ENCODE measurements around the gene CST6. TPM values are rescaled to one million over a fixed set of nuclear protein-coding genes. Genes with fewer than 3 reads are reported as not detected.
"Not testable (repeated sequence)": the region's sequence is repeated elsewhere in the genome, so short reads cannot be mapped to it uniquely, and the experiment has no call there.

The CST6 gene
- total RNA-seq, 1 experiment from 2014 or later: not detected

DNA sequence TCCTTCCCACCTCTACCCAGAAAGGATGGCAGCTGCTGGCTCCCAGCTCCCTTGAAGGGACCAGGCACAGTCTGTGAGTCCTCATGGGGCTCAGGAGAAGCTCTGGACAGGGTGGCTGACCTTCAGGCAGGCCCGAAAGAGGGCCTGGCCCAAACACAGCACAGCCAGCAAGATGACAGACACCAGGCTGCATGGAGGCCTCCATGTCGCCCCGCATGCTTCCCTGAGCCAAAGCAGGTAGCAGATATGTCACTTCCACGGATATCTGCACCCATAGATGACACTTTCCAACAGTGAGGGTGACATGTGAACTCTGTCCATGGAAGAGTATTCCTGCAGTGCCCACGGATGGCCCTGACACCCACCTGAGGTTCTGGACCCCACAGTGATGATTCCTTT lies 28.2 kb upstream of the CST6 start:
- DNase-seq (ENCODE audit: low spot score): no peak

DNA sequence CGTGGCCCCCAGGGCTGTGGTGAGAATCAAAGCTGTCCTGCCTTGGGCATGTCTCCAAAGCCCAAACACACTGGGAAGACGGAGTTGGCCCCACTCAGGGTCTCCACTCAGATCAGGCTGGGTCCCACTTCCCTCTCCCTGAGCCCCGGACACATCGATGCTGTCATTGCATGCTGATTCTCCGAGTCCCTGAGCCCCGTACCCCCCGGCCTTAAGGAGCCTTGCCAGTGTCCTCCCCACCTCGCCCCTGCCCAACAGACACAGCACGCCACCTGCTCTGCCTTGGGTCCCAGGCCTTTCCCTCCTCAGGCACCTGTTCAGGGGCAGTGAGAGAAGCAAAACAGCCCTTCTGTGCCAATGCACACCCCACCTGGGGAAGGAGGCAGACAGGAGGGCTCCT lies 24.5 kb upstream of the CST6 start:
- DNase-seq (ENCODE audit: low spot score): no peak

DNA sequence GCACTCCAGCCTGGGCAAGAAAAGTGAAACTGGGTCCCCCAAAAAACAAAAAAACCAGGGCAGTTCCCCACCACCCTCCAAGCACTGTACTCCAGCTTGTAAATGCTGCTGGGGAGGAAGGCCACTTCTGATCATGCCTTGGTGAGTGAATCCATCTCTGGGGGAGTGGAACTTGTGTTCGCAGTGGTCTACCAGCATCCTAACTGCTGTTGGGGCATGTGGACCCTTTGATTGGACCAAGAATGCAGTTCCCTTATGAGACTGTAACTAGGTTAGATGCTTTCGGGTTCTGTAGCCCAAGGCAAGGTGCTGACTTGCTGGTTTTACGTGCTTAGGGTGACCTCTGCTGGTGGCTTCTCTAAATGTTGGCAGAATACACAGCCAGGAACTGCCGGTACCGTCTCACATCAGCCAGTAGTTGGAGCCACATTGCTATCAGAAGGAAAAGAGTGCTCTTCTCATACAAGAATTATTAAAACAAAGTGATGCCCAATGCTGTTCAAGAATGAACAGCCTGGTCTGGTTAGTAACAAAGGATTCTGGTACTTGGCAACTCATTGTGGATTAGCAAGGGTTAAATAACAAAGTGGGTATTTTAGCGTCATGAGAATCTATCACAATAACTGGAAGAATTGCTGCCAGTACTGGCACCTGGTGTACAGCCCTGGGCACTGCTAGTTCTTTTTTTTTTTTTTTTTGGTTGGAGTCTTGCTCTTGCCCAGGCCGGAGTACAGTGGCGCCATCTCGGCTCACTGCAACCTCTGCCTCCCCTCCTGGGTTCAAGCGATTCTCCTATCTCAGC lies 22.8 kb upstream of the CST6 start:
- DNase-seq (ENCODE audit: low spot score): peak; percentile 92

DNA sequence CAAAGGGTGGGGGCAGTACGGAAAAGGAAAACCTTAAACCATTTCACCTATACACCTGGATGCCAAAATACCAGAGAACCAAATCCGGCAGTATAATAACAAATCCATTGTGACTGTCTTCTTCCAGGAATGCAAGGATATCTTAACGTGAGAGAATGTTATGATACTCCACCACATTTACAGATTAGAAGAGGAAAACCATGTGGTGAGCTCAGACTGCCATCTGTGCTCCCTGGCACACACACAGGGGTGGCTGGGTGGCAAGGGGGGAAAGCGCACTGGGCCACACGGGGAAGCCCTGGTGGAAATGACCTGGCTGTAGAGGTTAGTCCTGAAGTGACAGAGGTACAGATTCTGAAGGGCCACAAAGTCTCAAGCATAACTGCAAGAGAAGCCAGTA lies 19.8 kb upstream of the CST6 start:
- no peak for DNase-seq (ENCODE audit: low spot score)

DNA sequence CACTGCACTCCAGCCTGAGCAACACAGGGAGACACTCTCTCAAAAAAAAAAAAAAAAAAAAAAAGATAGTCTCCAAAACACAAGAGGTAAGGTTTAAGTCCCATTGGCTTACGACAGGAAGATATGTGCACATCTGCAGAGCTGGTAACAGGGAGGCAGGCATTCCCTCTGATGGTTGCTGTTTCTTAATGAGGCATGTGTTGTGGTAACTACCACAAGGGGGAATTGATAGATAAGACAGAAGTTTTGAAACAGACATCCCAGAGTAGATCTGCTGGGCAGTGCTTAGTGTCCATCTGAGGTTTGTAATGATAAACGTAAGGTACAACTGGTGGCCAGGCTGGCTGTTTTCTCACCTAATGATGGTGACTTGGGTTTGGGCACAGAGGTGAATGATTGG lies 14.5 kb upstream of the CST6 start:
- no peak for DNase-seq (ENCODE audit: low spot score)

DNA sequence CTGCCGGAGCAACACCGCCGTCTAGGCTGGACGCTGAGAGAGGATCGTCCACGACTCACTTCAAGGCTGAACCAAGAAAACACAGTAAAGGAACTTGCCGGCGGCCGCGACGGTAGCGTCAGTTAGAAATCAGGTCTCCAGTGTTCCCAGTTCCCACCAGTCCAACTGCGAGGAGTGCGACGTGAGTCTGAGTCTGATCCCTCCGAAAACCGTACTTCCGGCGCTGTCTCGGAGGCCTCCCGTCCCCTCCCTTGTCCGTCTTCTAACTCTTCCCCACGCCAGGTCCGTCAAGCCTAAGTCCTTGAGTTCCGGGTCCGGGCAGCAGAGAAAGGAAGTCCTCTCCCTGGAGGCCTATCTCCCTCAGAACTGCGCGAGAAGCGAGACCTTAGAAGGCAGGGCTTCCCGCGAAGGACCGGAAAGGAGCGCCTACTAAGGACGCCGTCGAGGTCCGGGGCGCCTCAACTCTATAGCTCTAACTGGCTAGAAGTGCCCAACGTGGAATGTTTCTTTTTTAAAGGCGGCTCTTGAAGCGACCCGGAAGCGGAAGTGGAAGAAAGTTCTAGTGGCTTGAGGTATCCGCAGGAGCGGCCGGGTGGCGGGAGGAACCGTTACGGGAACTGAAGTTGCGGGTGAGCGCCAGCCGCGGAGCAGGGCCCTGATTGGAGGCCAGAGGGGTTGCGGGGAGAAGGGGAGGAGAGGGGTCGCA lies 9.7 kb upstream of the CST6 start, which contains the start of the genes BANF1 and EIF1AD:
TSS of gene BANF1 (plus strand) at position 562 of the 706 bp plus-strand sequence. CDS start 748 bp downstream, outside the sequence.
TSS of gene EIF1AD (minus strand) at position 216 of the 706 bp plus-strand sequence. CDS start 1,768 bp downstream, outside the sequence.
- DNase-seq (ENCODE audit: low spot score): peak; percentile 96

DNA sequence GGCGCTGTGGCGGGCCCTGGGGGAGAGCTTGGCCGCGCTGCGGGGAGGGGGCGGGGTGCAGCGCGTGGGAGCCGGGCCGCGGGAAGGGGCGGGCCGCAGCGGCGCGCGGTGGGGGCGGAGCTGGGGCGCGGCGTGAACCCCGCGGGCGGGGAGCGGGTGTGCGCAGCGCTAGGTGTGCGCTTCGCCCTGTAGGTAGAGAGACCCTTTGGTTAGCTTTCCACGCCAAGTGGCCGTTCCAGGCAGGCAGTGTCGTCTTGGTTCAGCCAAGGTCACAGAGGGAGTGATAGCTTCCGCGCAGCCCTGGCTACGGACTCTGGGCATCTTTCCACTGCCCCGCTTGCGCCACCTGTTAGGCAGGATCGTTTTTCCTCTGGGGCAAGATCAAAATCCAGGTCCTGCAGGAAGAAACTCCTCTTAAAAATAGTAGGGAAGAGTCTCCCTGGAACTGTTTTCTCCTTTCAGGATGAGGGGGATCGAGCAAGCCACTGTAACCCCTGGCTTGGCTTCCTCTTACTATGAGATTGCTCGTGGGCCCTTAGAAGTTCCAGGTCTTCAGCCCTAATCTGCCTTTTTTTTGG lies 9.1 kb upstream of the CST6 start:
- peak; percentile 49 for DNase-seq (ENCODE audit: low spot score)

DNA sequence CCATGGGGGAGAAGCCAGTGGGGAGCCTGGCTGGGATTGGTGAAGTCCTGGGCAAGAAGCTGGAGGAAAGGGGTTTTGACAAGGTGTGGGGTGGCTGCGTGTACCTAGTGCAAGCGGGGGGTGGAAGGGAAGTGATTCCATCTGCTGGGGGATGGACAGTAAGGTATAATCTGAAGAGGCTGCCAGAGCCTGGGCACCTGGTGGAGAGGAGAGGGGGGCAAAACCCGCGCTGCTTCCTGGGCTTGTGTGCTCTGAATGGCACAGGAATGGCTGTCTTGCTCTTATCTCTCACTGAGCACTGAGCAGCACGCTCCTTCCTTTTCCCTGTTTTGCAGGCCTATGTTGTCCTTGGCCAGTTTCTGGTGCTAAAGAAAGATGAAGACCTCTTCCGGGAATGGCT lies 8.5 kb upstream of the CST6 start:
- DNase-seq (ENCODE audit: low spot score): no peak

DNA sequence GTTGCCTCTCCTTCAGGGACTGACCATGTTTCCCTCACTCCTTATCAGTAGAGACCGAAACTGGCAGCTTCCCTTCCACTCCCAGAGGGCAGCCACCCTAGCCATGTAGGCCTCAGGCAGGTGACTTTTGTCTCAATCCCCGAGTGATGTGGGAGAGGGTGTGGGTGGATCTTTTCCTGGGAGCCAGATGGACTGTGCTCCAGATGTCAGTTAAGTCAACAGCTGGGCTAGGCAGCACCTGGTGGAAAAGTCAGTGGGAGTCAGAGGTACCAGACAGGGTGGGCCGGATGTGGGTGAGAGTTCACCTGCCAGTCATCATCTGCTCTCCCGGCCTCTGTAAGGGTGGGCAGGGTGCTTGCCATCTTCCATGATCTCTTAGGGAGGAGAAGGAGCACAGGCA lies 7.6 kb upstream of the CST6 start:
- DNase-seq (ENCODE audit: low spot score): no peak

DNA sequence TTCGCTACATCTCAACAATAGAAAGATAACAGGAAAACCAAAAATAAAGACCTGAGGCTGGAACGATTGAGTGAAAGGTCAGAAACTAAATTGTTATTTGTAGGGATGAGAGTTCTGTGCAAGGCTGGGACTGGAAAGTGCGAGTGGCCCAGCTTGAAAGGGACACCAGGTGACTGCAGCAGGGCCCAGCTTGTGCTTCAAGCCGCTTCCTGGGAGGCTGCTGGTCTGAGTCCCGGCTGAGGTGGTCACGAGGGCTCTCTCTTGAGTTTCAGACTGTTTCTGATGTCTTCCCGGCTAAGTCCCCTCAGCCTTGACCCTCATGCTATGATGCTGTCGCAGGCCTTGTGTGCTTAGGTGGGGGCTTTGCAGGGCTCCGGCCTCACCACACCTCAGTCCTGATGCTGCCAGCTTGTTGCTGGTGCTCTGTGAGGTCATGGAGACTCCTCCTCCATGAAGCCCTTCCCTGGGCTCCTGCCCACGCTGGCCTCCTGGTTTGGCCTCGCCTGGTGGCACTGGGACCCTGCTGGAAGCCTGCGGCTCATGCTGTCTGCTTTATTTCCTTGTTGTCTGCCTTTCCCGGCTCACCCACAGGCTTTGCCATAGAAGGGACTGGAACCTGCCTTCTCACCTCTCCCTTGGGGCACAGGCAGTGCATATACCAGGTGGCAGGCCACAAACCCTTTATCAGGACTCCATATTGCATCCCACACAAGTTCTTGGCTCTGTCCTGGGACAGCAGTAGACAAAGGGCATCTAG lies 5.5 kb upstream of the CST6 start:
- no peak for DNase-seq (ENCODE audit: low spot score)

DNA sequence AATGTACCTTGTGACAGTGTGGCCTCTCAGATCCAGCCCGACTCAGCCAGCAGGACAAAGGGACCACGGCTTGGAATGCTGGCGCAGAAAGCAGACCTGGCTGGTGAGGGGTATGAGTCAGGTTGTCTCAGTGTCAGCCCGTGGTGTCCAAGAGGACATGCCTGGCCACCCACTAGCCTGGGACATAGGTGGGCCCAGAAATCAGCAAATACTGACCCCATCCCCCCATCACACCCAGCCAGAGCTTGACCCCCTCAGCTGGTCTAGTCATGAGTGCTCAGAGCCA lies 5.0 kb upstream of the CST6 start:
- DNase-seq (ENCODE audit: low spot score): no peak

DNA sequence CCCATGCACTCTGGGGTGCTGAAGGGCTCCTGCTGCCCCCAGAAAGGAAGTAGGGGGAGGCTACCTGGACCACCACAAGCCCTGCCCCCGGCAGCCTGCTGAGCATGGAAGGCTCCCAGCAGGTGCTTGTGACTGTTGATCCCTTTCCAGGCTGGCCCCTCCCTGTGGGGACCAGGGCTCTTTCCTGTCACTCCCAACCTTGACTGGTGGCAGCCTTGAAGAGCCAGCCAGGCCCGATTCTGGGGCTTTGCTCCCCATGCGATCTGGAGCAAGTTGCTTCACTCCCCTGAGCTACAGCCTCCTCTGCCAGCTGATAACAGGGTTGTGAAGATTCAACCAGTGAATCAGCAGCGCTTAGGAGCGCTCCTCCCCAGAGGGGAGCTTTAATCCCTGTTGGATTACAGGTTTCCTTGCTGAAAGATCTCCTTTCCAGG lies 4.6 kb upstream of the CST6 start:
- no peak for DNase-seq (ENCODE audit: low spot score)

DNA sequence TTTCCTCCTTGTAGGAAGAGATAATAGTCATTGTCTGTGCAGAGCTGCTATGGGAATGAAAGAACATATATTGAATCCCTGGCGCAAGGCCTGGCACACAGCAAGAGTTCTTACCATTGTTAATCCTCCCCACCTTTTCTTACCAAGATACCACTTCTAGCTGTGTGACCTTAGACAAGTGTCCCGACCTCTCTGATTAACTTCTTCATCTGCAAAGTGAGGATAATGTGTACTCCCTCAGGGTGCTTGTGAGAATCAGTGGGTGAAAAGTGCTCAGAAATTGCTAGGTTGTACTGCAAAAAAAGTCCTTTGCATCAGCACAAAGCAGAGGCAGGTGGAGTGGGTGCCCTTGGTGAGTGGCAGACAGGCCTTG lies 3.7 kb upstream of the CST6 start:
- no peak for DNase-seq (ENCODE audit: low spot score)

DNA sequence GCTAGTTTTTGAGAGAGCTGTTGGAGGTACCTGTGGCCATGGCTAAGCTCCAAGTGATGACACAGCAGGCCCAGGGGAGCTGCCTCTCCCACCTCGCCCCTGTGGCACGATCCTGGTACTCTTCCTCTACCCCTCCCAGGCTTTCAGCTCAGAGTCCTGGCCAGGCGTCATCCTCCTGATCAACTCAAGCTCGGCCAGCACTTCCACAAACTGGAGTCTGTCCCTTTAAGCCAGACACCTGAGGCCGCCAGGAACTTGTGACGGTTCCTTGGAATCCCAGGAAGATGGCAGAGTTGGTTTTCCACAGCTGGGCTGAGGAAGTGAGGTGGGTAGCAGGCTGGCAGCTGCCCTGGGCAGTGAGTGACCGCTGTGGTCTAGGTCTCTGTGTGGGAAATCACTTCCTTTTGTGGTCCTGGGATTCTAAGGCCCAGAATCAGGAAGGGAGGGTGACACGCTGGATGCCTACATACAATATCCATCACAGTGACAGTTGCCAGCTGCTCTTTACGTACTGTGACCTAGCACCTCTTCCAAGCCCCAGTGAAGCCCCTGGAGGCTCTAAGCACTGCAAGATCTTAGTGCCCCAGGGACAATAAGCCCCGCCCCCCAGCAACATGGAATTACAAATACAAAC lies 3.2 kb upstream of the CST6 start:
- peak; percentile 55 for DNase-seq (ENCODE audit: low spot score)

DNA sequence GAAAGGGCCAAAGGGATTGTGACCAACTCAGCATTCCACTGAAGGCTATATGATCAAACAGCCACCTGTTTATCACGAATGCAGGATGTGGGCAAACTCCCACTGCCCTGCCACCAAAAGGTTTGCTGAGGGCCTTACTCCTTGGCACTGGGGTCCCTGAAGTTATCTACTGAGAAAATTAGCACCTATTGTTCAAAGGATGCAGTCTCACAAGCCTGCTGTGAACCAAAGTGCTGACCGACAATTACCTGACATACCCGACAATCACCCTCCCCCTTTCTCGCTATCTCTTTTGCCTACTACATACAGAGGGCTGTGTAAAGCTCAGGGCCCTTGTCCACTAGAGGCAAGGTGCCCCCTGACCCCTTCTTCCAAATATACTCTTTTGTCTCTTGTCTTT lies 1.8 kb upstream of the CST6 start:
- not testable (repeated sequence) for DNase-seq (ENCODE audit: low spot score)

DNA sequence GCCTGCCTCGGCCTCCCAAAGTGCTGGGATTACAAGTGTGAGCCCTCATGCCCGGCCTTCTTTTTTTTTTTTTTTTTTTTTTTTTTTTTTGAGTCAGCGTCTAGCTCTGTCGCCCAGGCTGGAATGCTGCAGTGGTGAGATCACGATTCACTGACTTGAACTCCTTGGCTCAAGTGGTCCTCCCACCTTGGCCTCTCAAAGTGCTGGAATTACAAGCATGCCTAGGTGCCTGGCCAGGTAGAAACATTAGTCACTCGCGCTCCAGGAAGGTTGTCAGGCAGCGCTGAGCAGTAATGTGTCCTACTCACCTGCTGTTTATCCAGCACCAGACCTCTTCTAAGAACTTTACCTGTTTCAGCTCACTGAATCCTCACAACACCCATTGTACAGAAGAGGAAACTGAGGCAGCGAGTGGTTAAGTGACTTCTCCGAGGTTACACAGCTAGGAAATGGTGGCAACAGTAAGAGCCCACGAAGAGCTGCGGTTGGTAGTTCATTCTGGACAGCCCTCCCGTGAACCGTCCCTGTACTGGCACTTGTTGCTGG lies 496 bp upstream of the CST6 start:
- DNase-seq (ENCODE audit: low spot score): no peak

DNA sequence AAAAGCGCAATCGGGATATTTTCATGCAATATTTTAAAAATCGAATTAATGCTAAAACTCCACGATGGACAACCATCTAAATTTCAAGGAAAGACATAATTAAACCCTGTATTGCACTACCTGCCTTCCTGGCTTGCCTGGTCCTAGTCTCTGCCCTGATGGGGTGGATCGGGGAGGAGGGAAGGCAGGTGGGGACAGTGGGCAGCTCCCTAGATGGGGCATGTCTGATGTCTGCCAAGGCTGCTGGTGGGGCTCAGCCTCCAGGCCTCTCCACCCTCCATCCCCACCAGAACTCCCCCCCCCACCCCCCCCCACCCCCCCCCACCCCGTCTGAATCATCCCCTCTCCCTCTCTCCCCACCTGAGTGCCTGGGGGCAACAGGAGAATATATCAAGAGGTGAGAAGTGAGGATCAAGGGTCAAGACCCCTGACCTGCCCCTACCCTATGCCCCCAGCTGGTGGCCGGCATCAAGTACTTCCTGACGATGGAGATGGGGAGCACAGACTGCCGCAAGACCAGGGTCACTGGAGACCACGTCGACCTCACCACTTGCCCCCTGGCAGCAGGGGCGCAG lies 650 bp downstream of the CST6 start:
- DNase-seq (ENCODE audit: low spot score): no peak

DNA sequence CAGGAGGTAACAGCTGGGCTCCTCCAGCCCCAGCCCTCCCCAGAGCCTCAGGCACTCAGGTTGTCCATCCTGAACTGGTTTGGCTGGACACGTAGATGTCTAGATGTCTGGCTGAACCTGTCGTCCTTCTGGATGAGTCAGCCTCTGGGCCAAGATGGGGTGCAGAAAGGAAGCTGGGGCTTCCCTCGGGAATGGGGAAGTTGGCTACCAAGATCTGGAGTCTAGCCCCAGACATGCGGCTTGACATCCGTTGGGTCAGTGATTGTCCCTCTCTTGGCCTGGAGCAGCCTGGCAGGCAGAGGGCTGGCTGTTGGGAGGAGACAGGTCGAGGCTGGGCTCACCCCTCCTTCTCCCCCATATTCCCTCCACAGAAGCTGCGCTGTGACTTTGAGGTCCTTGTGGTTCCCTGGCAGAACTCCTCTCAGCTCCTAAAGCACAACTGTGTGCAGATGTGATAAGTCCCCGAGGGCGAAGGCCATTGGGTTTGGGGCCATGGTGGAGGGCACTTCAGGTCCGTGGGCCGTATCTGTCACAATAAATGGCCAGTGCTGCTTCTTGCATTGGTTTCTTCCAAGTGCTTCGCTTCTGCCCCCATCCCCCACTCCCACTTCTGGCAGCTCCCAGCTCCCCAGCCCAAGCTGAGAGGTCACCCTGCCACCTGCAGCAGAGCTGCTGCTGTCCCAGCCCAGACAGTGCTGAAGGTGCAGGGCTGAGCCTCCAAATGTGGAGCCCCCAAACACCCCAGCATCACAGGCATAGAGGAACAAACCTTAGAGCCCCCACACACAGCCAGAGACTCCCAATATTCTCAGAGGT lies 1.3 kb downstream of the CST6 start:
- no peak for DNase-seq (ENCODE audit: low spot score)

DNA sequence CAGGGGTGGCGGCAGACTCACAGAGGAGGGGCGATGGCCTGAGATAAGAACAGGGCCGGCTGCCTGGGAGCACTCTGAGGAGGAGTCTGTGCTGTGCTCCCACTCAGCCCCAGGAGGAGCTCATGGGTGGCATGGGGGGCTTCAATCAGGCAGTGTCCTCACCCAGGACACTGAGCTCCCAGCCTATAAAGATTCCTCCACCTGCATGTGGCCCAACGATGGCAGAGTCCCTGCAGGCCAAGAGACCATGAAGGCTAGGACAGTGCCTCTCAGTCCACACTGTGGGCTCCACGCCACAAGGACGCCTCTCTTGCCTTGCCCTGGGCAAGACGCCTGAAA lies 1.9 kb downstream of the CST6 start:
- DNase-seq (ENCODE audit: low spot score): no peak

DNA sequence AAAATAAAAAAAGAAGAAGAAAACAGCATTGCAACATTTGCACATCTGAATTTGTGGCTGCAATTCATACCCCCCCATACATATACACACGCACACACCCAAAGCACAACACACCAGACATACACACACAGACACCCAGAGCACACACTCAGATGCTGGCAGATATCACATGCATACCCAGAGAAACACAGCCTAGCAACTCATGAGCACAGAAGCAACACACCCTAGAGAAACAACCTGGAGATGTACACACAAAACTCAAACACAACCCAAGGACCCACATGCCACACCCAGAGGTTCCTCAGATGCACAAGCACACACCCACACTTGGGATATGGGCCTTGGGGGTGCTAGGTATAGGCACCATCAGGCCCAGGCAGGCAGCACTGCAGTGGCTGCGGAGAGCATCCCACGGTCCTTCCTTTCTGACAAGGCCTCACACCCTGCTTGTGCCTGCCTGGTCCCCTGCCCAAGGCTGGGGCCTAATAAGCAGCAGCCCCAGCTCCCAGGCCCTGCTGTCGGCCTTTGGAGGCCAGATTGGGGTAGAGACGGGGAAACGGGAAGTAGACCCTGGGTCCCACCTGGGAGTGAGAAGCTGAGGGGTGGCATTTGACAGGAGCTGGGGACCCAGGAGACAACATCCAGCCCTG lies 3.1 kb downstream of the CST6 start:
- no peak for DNase-seq (ENCODE audit: low spot score)

Measured in H4 (cell line).